ENCODE results near the gene ARID3B. TPM values are rescaled to one million over a fixed set of nuclear protein-coding genes. Genes with fewer than 3 reads are reported as not detected.

ARID3B gene
- total and polyA plus RNA-seq, 2 of the 13 experiments (the other 11 are each of a cell fraction or from before 2014, with no cell fraction given) = 5.3 to 12.8 TPM

- TF ChIP-seq MAFK (conservative IDR thresholded peaks at IDR 0.05 in 1 of 2, IDR thresholded peaks at IDR 0.05 in 1 of 2; ENCODE audit: low read length in 2 of 2) = no peak
- TF ChIP-seq TERF1 (CRISPR knock-in tag; IDR thresholded peaks at IDR 0.05) = no peak
- peak; percentile 98 for TF ChIP-seq NR2C2 (CRISPR knock-in tag; IDR thresholded peaks at IDR 0.05; ENCODE audit: borderline replicate concordance)
- peak; percentile 86; the same call in 1 of the 2 replicates for TF ChIP-seq FOXC1 (CRISPR knock-in tag; IDR thresholded peaks at IDR 0.05; ENCODE audit: borderline replicate concordance)
- peak; percentile 86 for TF ChIP-seq SALL2 (CRISPR knock-in tag; IDR thresholded peaks at IDR 0.05)
- no peak for TF ChIP-seq ZBTB20 (CRISPR knock-in tag; IDR thresholded peaks at IDR 0.05; ENCODE audit: borderline replicate concordance, low read depth)
- peak; percentile 69; the same call in 1 of the 2 replicates for TF ChIP-seq KDM2A (CRISPR knock-in tag; IDR thresholded peaks at IDR 0.05; ENCODE audit: borderline replicate concordance, low read depth)
- TF ChIP-seq ZNF614 (CRISPR knock-in tag; IDR thresholded peaks at IDR 0.05; ENCODE audit: borderline replicate concordance) = peak; percentile 55; the same call in 1 of the 2 replicates
- TF ChIP-seq, protein P1, sequence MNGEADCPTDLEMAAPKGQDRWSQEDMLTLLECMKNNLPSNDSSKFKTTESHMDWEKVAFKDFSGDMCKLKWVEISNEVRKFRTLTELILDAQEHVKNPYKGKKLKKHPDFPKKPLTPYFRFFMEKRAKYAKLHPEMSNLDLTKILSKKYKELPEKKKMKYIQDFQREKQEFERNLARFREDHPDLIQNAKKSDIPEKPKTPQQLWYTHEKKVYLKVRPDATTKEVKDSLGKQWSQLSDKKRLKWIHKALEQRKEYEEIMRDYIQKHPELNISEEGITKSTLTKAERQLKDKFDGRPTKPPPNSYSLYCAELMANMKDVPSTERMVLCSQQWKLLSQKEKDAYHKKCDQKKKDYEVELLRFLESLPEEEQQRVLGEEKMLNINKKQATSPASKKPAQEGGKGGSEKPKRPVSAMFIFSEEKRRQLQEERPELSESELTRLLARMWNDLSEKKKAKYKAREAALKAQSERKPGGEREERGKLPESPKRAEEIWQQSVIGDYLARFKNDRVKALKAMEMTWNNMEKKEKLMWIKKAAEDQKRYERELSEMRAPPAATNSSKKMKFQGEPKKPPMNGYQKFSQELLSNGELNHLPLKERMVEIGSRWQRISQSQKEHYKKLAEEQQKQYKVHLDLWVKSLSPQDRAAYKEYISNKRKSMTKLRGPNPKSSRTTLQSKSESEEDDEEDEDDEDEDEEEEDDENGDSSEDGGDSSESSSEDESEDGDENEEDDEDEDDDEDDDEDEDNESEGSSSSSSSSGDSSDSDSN (CRISPR knock-in tag; IDR thresholded peaks at IDR 0.05) = peak; percentile 95
- TF ChIP-seq BCL6 (CRISPR knock-in tag; IDR thresholded peaks at IDR 0.05) = 0 out of 2 replicates have a peak, but pooled peaks have one; percentile 9
- TF ChIP-seq ZNF766 (CRISPR knock-in tag; IDR thresholded peaks at IDR 0.05; ENCODE audit: borderline replicate concordance) = no peak; the same call in 1 of the 2 replicates
- TF ChIP-seq ZNF205 (CRISPR knock-in tag; IDR thresholded peaks at IDR 0.05) = 0 out of 2 replicates have a peak, but pooled peaks have one; percentile 61
- peak; percentile 88 for TF ChIP-seq ZSCAN31 (CRISPR knock-in tag; IDR thresholded peaks at IDR 0.05; ENCODE audit: low read depth)
- TF ChIP-seq CENPT (CRISPR knock-in tag; IDR thresholded peaks at IDR 0.05; ENCODE audit: low read depth) = peak; percentile 94; the same call in 1 of the 2 replicates
- no peak for TF ChIP-seq SRSF9 (IDR thresholded peaks at IDR 0.05; ENCODE audit: borderline replicate concordance, insufficient read depth, low read depth, low read length, poor library complexity, severe bottlenecking)
- peak; percentile 36 for TF ChIP-seq HOXA5 (CRISPR knock-in tag; IDR thresholded peaks at IDR 0.05)
- TF ChIP-seq SAFB2 (CRISPR knock-in tag; IDR thresholded peaks at IDR 0.05; ENCODE audit: borderline replicate concordance, low read depth) = peak; percentile 85; the same call in 1 of the 2 replicates
- TF ChIP-seq, protein P2, sequence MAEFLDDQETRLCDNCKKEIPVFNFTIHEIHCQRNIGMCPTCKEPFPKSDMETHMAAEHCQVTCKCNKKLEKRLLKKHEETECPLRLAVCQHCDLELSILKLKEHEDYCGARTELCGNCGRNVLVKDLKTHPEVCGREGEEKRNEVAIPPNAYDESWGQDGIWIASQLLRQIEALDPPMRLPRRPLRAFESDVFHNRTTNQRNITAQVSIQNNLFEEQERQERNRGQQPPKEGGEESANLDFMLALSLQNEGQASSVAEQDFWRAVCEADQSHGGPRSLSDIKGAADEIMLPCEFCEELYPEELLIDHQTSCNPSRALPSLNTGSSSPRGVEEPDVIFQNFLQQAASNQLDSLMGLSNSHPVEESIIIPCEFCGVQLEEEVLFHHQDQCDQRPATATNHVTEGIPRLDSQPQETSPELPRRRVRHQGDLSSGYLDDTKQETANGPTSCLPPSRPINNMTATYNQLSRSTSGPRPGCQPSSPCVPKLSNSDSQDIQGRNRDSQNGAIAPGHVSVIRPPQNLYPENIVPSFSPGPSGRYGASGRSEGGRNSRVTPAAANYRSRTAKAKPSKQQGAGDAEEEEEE (CRISPR knock-in tag; IDR thresholded peaks at IDR 0.05; ENCODE audit: borderline replicate concordance) = no peak
Observed at GRCh38 chr15:74615508-74616365, 74.7 kb downstream of the ARID3B start, which contains the start of gene CLK3 (continued).

All from HepG2 (cell line).